ENCODE measurements around the gene LRRC8C.

- TF ChIP-seq CTCF (IDR thresholded peaks at IDR 0.05) (no peak), EZH2 (IDR thresholded peaks at IDR 0.05) (no peak), EZH2phosphoT487 (IDR thresholded peaks at IDR 0.05) (no peak)
Measured at GRCh38 chr1:89670711-89671110, 37.8 kb downstream of the LRRC8C start.
